Skeletal muscle satellite cell (primary cell): ENCODE data around the gene TM4SF1.

ENCODE experiments used
- H3K27me3 ChIP-seq: 2 replicates; pipeline ENCODE4 v1.7.0; 2013; ENCODE audit warnings: low read length; ENCODE audit not compliant: control insufficient read depth, insufficient read depth
- H3K36me3 ChIP-seq: 2 replicates; pipeline ENCODE4 v1.7.0; 2013; ENCODE audit warnings: mild to moderate bottlenecking, control low read depth, low read length; ENCODE audit not compliant: insufficient read depth
- H3K4me1 ChIP-seq: 2 replicates; pipeline ENCODE4 v1.7.0; 2013; ENCODE audit warnings: low read length; ENCODE audit not compliant: control insufficient read depth, insufficient read depth
- H3K4me2 ChIP-seq: 2 replicates; pipeline ENCODE4 v1.7.0; 2013; ENCODE audit warnings: mild to moderate bottlenecking, low read length
- H3K4me3 ChIP-seq: 2 replicates; pipeline ENCODE4 v1.7.0; 2013; ENCODE audit warnings: low read length
- H3K9ac ChIP-seq: 2 replicates; pipeline ENCODE4 v1.7.0; 2013; ENCODE audit warnings: mild to moderate bottlenecking, low read depth, low read length, moderate library complexity
- H3K9me3 ChIP-seq: replicated peaks from 2 replicates; pipeline ENCODE4 v1.7.0; 2013; ENCODE audit warnings: mild to moderate bottlenecking, control low read depth, low read length

The TM4SF1 gene

DNA sequence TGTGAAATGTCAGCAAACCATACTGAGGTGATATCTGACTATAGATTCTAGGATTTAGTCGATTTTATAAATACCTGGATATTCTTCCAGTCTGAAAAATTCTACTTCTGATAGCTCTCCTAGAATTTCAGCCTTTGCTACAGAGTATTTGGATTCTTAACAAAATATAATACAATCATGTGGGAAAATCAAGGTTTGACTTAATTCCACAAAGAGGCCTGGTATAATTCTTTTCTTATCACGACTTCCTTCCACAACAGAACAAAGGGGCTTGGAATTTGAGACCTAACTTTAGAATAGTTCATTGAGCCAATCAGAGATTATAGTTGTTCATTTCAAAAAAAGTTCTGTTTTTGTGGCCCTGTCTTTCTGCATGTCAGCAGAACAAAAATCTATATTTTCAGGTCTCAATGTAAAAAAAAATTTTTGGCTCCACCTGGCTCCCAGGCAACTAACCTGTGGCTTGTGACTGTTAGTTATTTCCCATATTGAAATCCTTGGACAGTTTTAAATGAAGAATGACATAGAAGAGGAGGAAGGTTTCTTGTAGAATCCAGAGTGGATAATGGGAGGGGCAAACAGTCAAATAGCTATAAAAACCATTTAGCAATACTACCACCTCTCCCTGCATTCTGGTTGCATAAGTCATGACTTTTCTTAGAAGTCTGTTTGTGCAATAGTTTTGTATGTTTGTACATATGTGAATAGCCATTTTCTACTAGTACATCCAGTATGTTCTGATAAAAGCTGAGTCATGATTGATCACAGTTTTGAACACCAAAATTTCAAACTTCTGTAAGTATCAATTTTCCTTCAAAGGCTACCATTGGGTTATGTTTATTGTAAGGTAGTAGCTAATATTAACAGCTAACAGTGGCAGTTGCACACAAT, 4.0 kb downstream of the TM4SF1 start:
- peaks cover 51% of the 10 kb centered on the region for H3K36me3 ChIP-seq
- no peaks in the 10 kb centered on the region for H3K9me3 ChIP-seq
- H3K4me3 ChIP-seq = peak overlapping the region; percentile 6
- H3K9ac ChIP-seq = peak overlapping the region; percentile 56
- peaks cover 74% of the 10 kb centered on the region for H3K4me1 ChIP-seq
- peak overlapping the region; percentile 78 for H3K4me2 ChIP-seq
- no peaks in the 10 kb centered on the region for H3K27me3 ChIP-seq

DNA sequence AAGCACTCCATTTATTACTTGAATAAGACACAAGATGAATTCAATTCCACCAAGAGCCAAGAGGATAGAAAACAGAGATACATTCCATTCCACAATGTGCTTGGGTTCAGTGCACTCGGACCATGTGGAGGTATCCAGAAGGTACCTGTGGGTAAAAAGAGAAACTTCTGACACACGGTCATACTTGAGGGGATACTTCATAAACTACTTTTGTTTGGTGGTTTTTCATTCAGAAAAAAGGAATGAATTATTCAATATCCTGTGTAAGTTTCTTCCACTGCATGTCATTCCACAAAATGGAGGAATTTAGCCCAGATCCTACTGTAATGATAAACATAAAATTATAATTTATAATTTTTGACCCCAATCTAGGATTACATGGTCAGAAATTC, 5.7 kb downstream of the TM4SF1 start:
- H3K4me3 ChIP-seq = no peak overlapping the region
- no peak overlapping the region for H3K9ac ChIP-seq
- no peaks in the 10 kb centered on the region for H3K9me3 ChIP-seq
- no peaks in the 10 kb centered on the region for H3K27me3 ChIP-seq
- peak overlapping the region; percentile 40 for H3K4me2 ChIP-seq
- H3K4me1 ChIP-seq = peaks cover 69% of the 10 kb centered on the region
- H3K36me3 ChIP-seq = peaks cover 51% of the 10 kb centered on the region

DNA sequence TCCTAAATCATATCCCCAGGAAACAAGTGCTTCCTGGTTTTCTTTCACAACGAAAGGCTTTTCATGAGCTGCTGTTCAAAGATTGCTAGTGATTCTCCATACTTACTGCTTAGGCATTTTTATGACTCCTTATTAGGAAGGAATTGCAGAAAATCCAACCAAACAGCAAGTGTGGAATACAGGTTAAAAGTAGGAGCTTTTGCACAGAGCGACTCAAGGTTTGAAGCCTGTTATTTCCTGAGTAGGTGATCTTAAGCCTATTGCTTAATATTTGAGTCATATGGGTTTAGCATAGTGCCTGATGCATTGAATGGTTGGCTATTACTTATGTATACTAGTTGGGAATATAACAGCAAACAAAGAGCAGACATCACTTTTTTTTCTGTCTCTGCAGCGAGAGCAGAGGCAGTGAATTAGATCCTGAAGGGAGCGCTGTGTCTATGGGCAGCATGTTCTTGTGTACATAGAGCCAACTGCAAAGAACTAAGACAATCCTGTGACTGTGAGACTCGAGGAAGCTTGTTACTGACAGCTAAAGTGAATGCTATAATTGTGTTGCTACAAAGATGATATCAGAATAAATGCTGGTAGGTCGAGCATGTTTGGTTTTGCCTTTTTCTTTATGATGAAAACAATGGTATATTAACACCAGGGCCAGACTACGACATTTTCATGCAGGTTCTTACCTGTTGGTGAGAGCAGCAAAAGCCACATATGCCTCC, 6.3 kb downstream of the TM4SF1 start:
- no peak overlapping the region for H3K4me3 ChIP-seq
- peak overlapping the region; percentile 40 for H3K4me2 ChIP-seq
- no peaks in the 10 kb centered on the region for H3K9me3 ChIP-seq
- H3K36me3 ChIP-seq = peaks cover 51% of the 10 kb centered on the region
- H3K27me3 ChIP-seq = no peaks in the 10 kb centered on the region
- H3K9ac ChIP-seq = no peak overlapping the region
- peaks cover 71% of the 10 kb centered on the region for H3K4me1 ChIP-seq

DNA sequence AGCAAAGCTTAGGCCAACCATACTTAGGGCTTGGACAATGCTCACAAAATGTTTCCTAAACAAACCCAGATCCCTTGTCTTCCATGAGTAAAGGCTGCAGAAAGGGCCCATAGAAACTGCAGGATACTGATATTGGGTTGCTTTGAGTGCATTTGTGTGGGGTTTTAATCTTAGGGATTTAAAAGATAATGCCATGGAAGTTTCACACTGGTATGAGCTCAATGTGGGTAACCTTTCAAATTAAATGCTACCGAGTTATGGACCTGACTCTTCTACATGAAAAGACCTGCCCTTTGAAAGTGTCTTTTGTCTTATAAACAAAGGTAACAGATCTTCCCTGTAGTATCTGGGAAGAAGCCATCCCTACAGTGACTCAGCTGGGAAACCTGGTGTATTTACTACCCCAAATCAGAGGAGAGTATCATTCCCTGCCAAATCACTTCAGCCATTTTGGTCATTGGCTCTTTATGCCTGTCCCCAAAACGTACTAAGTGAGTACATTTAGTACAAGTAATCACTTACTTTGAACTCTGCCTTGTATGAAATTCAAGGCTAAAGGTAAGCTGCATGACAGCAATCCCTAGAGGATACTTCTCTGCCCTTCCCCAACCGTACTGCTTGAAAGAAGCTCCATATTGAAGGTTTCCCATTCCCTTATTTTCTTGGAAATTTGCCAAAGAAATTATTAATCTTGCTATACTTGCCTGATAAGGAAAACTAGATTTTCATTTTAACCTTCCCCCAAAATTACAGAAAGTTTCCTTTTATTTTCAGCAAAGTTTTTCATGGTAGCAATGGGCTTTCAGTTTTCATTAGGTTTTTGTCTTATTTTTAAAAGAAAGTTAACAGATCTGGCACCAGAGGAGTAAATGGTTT, 7.2 kb downstream of the TM4SF1 start:
- Histone ChIP-seq H3K9ac (no peak overlapping the region), H3K4me3 (no peak overlapping the region), H3K4me1 (peaks cover 64% of the 10 kb centered on the region), H3K36me3 (peaks cover 48% of the 10 kb centered on the region), H3K4me2 (no peak overlapping the region), H3K27me3 (no peaks in the 10 kb centered on the region), H3K9me3 (no peaks in the 10 kb centered on the region)

DNA sequence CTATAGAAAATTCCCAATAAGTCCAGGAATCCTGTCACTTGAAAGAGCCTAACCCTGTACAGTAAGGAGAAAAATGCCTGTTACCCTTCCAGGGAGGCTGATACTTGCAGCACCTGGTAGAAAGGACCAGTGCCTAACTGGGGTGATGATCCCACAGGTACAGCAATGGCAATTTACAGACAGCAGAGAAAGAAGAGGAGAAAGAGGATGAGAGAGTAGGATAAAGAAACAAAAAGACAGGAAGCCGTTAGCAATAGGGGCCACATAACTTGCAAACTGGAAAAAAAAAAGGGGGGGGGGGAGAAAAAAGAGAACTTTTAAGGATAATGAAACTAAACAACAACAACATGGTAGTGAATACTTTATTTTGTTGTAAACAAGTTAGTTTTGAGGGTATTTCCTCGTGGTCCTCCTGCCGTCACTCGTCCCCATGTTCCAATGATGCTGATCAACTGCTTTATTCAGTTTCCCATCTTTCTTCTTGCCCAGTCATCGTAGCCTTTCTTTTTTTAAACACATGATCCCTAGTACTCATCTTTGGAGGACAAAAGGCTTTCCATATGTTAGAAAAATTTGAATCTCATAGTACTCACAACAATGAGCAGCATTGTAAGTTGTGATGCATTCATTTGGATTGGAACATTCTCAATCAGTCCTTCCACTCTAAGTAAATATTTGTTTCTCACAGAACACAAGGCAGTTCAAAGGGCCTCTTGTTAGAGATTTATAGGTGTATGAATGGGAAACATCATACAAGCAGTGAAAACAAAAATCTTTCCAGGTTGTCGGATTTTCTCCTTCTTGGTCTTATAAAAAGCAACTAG, 8.6 kb downstream of the TM4SF1 start:
- H3K4me1 ChIP-seq = peaks cover 50% of the 10 kb centered on the region
- H3K4me2 ChIP-seq = no peak overlapping the region
- peaks cover 39% of the 10 kb centered on the region for H3K36me3 ChIP-seq
- no peaks in the 10 kb centered on the region for H3K27me3 ChIP-seq
- no peak overlapping the region for H3K9ac ChIP-seq
- H3K4me3 ChIP-seq = no peak overlapping the region
- H3K9me3 ChIP-seq = no peaks in the 10 kb centered on the region

DNA sequence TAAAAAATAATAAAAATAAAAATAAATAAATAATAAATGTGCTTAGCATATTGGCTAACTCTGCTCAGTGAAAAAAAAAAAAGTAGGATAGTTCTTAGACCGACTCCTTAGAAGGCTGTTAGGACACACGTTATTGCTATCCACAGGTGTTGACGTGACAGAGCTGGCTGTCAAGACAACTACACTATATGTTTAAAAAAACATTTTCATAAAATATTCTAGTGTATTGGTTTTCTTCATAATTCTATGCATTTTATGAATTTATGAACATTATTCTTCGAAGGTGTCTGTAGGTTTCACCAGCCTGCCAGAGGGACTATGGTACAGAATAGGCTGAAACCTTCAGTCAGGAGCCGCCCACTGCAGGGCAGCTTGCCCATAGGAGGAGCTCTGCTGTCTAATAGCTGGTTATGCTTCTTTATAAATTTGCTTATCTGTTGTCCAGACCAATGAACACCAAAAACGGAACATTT, 9.2 kb downstream of the TM4SF1 start:
- Histone ChIP-seq H3K4me2 (no peak overlapping the region), H3K4me1 (peaks cover 44% of the 10 kb centered on the region)

DNA sequence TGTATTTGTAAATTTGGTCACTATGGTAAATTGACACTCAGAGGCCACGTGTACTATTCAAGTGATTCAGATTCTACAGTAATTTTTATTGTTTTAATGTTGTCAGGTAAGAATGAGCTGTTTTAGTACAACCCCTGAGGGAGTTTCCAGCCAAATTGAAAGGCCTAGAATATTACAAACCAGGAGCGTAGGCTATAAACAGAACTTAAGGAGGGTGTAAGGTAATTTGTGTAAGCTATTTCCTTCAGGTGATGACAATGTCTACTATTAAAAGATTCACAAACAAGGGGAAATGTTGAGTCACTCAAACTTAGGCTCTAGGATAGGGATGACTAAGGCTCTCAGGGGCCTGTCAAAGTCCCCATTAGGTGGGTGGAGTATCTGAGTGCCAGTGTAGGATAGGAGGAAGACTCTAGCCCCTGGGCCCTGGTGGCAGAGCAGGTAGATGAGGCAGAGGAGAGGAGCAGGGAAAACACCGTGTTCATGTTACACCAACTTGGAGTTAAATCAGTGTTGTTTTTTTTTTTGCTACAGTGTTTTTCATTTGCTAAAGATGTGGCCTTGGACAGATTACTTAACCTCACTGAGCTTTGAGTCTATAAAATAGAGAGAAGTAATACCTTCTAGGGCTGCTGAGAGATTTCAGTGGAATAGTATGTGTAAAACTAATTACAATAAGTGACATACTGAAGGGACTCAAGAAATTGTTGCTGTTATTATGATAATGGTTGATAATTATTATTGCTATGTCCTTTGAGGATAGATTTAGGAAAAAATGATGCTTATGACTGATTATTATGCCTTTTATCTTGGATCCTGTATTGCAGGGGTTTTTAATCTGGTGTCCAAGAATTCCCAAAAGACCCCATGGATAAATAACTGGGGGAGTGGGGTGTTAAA, 10.3 kb downstream of the TM4SF1 start:
- Histone ChIP-seq H3K4me2 (no peak overlapping the region), H3K36me3 (peaks cover 28% of the 10 kb centered on the region), H3K27me3 (no peaks in the 10 kb centered on the region), H3K4me3 (no peak overlapping the region), H3K4me1 (peaks cover 34% of the 10 kb centered on the region), H3K9me3 (no peaks in the 10 kb centered on the region), H3K9ac (no peak overlapping the region)

More for the DNA sequence above, 9.2 kb downstream of the TM4SF1 start:
- H3K27me3 ChIP-seq = no peaks in the 10 kb centered on the region
- peaks cover 36% of the 10 kb centered on the region for H3K36me3 ChIP-seq
- H3K4me3 ChIP-seq = no peak overlapping the region
- H3K9me3 ChIP-seq = no peaks in the 10 kb centered on the region
- no peak overlapping the region for H3K9ac ChIP-seq

DNA sequence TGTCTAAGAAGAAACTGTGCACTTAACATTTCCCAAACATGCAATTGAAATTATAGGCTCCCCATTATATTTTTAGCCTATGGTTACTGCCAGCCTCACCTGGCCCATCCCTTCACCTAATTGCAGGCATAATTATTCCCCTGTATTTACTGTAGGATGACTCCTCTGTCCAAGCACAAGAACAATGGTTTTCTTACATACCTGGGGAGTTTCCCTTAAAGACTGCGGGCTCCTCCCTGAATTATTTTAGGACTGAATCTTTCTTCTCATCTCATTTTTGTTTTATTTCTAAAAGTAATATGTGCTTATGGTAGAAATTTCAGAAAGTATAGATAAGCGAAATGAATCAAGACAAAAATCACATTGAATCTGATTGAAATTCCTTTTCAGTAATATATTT, 11.4 kb downstream of the TM4SF1 start:
- H3K4me2 ChIP-seq = no peak overlapping the region
- H3K9ac ChIP-seq = no peak overlapping the region
- H3K27me3 ChIP-seq = no peaks in the 10 kb centered on the region
- no peaks in the 10 kb centered on the region for H3K9me3 ChIP-seq
- peaks cover 23% of the 10 kb centered on the region for H3K36me3 ChIP-seq
- H3K4me3 ChIP-seq = no peak overlapping the region
- H3K4me1 ChIP-seq = peaks cover 26% of the 10 kb centered on the region

DNA sequence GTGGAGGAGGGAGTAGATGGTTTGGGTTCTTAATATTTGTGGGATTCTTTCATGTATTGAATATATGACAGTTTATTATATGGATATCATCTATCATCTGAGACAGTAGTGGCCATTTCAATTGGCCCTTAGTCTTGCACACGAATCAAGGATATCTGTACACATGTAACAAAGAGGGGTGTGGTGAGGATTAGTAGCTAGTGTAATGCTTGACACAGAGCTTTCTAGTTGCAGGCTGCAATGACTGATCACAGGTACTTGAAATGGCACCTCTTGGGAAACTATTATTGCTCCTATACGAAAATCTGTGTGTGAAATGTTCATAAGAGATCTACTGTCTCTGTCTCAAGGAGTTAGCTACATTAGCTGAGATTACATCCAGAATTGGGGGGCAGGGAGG, 12.8 kb downstream of the TM4SF1 start:
- Histone ChIP-seq H3K4me3 (no peak overlapping the region), H3K9me3 (no peaks in the 10 kb centered on the region), H3K4me1 (peaks cover 14% of the 10 kb centered on the region), H3K27me3 (no peaks in the 10 kb centered on the region), H3K9ac (no peak overlapping the region), H3K4me2 (no peak overlapping the region), H3K36me3 (peaks cover 10% of the 10 kb centered on the region)

DNA sequence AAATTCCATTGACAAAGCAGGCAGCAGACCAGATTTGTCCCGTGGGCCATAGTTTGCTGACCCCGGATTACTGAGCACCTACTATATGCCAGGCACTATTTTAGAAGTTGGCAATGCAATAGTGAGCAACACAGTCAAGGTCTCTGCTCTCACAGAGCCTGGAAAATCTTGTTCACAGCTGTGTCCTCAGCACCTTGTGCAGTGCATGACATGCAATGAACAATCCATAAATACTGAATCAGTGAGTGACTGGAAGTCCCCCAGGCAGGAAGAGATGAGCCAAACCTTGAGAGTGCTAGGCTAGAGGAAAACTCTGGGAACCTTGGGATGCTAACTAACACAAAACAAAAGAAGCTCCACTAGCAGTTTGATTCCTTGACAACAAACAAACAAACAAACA, 14.4 kb downstream of the TM4SF1 start:
- H3K9ac ChIP-seq = no peak overlapping the region
- no peaks in the 10 kb centered on the region for H3K36me3 ChIP-seq
- no peak overlapping the region for H3K4me3 ChIP-seq
- H3K4me2 ChIP-seq = no peak overlapping the region
- H3K4me1 ChIP-seq = peaks cover 10% of the 10 kb centered on the region
- H3K27me3 ChIP-seq = no peaks in the 10 kb centered on the region
- H3K9me3 ChIP-seq = no peaks in the 10 kb centered on the region
